HG03097 (cell line): ENCODE data around the gene STK39.

Source experiments
- ATAC-seq: cut with Tn5 transposase; IDR thresholded peaks from one replicate; pipeline ENCODE4 v1.9.1; 2021; ENCODE audit not compliant: unreplicated experiment, low FRiP score

Gene STK39

GRCh38 chr2:168185583-168186274 lies 61.7 kb downstream of the STK39 start:
- ATAC-seq, result no peak

DNA sequence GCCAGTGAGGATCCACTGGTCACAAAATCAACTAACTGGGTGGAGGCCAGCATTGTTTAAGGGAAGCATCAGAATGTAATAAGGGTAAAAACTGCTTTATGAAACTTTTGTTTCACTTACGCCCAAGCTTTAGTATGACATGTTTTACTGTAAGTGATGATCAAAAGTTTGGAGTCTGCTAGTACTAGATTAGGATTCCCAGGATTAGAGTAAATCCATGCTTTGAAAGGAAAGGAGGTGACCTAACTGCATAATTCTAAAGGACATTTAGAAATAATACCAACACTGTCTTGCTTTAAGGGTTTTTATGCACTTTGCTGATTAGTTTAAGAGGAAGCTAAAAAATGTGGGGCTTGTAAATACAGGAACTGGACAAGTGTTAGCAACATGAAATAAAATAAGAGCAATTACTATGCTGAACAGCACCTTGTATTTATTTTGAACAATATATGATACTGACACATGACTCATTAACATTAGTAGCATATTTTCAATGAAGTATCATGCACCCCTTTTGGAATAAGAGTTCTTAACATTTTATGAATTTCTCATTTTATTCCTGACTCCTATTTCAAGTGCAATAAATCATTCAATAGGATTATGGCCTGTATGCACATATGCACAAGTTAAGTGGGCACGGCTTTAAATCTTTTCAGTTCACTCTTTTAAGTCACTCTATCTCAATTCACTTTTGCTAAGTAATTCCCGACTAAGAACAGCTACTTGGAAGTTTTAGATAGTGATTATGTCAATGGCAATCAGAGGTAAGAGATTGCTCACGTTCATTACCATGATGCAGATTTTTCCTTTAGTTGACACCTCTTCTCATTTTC lies 62.5 kb downstream of the STK39 start:
- no peak for ATAC-seq

DNA sequence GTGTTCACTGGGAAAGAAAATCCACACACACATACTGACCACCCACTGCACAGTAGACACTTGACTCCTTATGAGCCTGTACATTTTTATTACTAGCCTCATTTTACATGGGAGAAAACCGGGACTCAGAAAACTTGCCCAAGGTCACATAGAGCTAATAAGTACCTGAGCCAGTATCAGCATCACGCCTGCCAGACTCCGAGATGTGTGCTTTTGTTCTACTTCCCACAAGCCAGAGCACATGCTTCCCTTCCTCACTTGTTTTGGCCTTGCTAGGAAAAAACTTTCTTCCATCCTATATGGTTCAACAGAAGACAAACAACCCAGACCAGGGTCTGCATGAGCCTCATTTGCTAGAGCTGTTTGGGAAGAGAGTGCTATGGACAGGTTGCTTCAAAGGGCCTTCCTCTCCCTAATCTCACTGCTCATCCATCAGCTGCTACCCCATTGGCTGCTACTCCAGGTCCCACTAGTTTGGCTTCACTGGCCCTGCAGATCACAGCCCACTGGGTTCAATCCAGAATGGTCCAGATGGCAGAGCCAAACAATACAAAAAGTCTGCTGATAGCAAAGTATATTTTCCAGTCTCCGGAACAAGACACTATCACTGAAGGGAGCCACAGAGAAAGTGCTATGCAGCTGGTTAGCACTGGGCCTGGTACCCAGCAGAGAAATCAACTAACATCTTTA lies 63.9 kb downstream of the STK39 start:
- no peak for ATAC-seq

- no peak for ATAC-seq
Measured at GRCh38 chr2:168182550-168183249, 64.7 kb downstream of the STK39 start.

GRCh38 chr2:168181825-168182224 lies 65.6 kb downstream of the STK39 start:
- no peak for ATAC-seq

DNA sequence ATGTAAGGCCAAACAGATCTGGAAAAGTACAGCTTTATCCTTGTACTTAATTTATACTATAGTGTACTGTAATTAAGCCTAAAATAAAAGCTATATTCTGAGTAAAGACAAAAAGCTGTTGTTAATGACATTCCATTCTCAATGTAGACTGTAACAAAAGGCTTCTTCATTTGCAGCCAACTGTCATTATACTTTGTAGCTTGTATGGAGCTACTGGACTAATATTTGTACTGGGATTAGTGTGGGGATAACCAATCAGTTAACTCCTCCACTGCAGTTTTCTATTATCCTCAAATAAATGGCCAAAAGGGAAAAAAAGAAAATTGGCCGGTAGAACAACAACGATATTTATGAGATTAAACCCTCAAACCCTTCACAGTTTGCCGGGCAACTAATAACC lies 66.5 kb downstream of the STK39 start:
- no peak for ATAC-seq

DNA sequence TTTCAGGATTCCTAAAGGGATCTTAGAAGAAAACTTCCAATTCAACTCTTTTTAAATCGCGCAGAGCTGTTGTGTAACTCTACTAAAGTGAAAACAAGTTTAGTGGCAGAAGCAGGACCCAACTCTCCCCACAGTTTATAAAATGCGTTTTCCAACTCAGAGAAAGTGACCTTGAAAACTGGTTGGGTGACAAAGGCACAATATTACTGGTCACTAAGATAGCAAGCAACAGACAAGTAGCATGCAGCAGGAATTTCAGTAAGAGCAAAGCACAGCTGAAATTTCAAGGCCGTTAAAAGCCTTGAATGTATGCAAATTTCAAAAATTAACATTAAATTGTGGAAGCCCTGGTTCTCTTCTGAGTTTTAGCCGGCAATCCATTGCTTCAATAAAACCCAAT lies 66.9 kb downstream of the STK39 start:
- no peak for ATAC-seq

- no peak for ATAC-seq
Measured at GRCh38 chr2:168179592-168179991, 67.8 kb downstream of the STK39 start.

DNA sequence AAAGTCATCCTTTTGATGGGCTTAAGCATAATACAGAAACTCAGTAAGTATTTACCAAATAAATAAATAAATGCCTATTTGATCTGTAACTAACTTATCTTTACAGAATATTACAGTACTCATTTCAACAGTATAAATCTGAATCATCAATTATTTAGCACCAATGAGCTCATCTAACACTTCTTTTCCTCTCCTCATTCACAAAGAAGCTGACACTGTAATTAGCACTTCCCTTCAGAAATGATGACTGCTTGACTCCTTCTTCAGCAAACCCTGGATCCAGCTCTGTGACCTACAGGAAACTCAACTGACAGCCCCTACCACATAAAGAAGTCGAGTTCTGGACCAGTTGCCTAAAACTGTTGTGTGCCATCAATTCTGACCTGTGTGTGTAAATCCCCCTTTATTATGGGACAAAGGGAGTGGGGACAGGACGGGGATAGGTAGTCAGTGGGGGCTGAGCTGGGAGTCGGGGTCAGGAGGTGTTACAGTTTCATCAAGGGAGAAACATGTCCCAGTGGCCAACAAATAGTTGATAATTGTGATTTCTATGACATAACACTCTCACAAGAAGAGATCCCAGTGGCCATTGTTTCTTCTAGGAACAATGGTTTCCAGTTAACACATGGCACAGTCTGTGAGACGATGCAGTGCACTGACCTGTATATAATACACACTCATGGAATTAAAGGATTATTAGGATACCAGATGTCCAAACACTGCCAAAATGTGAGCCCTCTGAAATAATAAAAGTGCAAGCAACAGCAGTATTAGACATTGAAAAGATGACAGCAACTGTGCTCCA lies 68.7 kb downstream of the STK39 start:
- no peak for ATAC-seq

DNA sequence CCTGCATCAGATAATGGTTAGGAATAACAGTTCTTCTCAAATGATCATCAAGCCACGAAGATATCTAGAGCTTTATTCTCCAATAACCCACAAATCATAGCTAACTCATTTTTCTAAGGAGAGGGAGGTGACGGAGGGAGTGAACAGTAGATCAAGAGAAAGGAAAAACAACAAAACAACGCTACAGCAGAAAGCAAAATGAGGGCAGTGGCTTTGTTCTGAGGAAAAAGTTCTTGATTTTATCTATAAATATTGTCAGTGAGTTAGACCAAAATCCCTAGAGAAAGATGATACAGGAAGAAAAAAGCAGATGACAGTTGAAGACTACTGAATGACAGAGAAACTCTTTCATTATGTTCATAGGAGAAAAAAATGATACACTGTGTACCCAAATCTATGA lies 71.0 kb downstream of the STK39 start:
- ATAC-seq, result no peak

- ATAC-seq, result no peak
Measured at GRCh38 chr2:168175469-168175868, 71.9 kb downstream of the STK39 start.

DNA sequence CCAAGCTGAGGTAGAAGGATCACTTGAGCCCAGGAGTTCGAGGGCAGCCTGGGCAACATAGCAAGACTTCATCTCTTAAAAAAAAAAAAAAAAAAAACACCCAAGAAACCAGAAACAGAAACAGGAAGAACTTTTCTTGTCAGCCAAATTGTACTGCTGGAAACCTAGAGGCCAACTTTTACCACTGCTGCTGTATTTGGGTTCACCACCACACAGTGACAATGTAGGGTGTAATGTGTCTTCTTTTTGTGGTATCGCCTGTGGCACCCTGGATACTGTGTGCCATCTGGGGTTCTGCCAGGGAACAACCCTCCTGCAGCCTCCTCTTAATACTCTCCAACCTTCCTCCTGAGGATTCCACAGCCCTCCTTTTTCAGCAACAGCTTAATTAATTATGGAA lies 72.6 kb downstream of the STK39 start:
- ATAC-seq, result no peak

DNA sequence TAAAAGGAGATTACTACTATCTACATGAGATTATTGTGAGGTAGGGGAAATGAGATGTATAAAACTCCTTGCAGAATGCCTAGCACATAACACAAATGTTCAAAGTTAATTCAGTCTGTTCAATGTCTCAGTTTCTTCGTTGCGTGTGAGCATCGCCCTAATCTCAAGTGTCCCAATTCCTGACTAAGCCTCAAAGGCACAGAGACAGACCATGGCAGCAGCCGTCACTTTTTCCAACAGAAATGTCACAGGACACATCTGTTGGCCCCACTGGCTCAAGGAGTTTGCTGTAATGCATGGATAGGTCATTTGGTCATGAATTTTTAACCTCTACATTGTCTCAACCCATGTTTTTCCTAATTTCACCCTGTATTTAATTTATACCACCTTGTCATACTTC lies 75.3 kb downstream of the STK39 start:
- ATAC-seq, result no peak

- ATAC-seq, result no peak
Measured at GRCh38 chr2:168171059-168171762, 76.2 kb downstream of the STK39 start.

- ATAC-seq, result no peak
Measured at GRCh38 chr2:168169097-168169745, 78.2 kb downstream of the STK39 start.

- no peak for ATAC-seq
Measured at GRCh38 chr2:168167511-168168263, 79.7 kb downstream of the STK39 start.

- no peak for ATAC-seq
Measured at GRCh38 chr2:168166902-168167510, 80.4 kb downstream of the STK39 start.
